GM21717 (cell line): ENCODE measurements around the gene GRHL1.

Experiments
- ATAC-seq: cut with Tn5 transposase; IDR thresholded peaks from one replicate; pipeline ENCODE4 v1.9.1; 2021; ENCODE audit warnings: mild to moderate bottlenecking, moderate library complexity; ENCODE audit not compliant: unreplicated experiment

Gene GRHL1

DNA sequence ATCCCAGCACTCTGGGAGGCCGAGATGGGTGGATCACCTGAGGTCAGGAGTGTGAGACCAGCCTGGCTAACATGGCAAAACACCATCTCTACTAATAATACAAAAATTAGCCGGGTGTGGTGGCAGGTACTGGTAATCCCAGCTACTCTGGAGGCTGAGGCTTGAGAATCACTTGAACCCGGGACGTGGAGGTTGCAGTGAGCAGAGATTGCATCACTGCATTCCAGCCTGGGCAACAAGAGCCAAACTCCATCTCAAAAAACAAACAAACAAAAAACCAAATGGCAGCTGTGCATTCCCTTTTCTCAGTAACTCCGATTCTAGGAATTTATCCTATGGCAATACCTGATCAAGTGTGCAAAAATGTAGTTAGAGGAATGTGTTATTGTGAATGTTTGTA is 4.7 kb upstream of the GRHL1 start:
- ATAC-seq: no peak

DNA sequence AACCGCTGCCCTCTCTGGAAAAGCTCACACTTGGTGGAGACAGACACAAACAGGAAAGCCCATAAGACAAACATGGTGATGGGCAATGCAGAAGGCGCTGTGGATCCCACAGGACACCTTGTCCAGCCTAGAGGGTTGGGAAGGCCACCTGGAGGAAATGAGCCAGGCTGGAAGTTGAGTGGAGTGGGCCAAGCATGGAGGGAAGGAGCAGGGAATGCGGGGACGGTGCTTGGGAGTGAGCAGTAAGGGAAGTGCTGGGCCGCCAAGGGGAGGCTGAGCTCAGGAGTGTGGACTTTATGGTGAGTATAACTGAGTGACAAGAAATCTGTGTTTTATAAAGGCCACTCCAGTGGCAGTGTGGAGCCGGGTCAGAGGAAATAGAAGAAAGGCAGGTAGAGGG is 2.8 kb upstream of the GRHL1 start:
- ATAC-seq: no peak

DNA sequence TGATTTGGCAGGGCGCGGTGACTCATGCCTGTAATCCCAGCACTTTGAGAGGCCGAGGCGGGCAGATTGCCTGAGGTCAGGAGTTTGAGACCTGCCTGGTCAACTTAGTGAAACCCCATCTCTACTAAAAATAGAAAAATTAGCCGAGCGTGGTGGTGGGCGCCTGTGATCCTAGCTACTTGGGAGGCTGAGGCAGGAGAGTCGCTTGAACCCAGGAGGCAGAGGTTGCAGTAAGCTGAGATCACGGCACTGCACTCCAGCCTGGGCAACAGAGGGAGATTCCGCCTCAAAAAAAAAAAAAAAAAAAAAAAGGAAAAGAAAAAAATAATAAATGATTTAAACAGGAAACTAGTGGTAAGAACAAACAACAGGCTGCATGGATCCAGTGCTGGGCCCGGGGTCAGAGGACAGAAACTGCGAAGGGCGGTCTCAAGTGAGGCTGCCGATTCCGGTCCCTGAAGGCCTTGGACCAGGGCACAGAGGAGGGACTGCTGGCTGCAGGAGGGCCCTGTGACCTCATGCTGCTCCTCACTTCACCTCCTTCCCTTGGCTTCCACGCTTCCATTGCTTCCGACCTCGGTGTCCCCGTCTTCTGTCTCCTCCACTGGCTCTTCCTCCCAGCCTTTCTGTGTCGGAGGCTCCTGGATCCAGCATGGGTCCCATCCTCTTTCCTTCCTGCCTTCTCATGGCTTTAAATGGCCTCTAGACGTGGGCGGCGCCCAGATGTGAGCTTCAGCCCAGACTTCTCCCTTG is 2.1 kb upstream of the GRHL1 start:
- ATAC-seq: no peak

DNA sequence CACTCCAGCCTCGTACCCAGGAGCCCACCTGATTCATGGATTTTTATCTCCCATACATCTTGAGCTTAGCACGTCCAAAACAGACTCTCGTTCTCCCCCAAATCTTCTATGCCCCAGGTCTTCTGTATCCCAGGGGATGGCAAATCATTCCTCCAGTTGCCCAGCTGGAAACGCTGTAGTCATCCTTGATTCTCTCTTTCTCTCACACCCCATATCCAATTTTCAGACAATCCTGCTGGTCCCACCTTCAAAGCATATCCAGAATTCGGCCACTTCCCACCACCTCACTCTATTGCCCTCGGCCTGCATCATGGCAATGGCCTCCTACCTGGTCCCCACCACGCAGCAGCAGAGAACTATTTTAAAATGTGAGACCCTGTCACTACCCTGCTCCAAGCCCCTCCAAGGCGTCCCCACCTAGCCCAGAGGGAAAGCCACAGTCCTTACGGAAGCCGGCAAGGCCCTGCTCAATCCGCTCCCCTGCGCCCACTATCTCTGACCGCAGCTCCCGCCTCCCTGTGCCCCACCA is 1.4 kb upstream of the GRHL1 start:
- ATAC-seq: no peak

DNA sequence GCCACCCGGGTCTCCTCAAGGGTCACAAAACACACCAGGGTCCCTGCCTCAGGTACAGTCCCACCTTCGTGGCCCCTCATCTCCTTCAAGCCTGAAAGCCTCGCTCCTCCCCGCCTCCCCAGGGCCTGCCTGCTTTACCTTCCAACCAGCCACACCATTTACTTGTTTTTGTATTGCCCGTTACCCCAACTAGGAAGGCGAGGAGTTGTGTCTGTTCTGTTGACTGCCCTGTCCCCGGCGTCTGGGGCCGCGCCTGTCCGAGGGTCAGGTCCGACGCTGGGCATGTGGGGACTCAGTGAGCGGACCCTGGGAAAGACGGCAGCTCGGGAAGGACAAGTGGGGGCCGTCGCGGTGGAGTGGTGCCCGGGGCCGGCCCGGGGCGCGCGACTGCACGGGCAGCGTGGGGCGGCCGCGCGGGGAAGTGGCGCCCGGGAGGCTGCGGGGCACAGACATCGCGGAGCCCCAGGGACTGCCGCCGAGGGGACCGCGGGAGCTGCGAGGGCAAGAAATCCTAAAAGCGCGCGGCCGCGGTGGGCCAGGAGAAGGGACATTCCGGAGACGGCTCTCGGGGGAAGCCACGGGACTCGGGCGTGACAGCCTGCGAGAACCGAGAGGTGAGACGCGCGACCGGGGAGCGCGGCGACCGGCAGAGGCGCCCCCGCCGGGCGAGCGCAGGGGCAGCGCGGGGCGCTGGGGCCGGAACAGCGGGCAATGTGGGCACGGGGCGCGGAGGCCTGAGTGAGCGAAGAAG is 797 bp upstream of the GRHL1 start:
- peak; percentile 39 for ATAC-seq

DNA sequence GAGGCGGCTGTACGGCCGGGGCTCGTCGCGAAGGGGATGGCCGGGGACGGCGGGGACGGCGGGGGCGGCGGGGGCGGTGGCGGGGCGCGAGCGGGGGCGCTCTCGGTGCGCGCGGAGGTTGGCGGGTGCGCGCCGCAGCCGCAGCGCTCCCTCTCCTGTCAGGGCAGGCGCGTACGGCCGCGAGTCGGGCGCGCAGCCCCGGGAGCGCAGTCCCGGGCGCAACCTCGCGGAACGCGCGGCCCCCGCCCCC is 296 bp upstream of the GRHL1 start:
- ATAC-seq: no peak

DNA sequence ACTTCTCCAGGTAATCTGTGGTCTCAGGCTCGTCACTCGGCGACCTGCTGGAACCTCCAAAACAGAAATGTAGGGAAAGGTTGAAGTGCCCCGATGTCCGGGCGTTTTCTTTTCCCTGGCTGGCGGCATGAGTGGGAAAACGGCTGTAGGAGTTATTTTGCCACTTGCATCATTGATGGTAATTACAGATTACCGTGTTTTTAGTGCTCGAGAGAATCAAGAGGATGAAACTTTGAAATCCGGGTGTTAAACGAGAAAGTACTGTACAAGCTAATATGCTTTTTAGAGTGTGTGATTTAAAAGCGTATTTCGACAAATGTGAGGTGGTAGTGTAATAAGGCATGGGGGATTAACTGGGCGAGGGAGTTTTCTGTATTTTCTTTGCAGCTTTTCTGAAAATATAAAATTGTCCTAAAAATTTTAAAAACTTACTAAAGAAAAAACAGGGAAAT is 819 bp downstream of the GRHL1 start:
- no peak for ATAC-seq

DNA sequence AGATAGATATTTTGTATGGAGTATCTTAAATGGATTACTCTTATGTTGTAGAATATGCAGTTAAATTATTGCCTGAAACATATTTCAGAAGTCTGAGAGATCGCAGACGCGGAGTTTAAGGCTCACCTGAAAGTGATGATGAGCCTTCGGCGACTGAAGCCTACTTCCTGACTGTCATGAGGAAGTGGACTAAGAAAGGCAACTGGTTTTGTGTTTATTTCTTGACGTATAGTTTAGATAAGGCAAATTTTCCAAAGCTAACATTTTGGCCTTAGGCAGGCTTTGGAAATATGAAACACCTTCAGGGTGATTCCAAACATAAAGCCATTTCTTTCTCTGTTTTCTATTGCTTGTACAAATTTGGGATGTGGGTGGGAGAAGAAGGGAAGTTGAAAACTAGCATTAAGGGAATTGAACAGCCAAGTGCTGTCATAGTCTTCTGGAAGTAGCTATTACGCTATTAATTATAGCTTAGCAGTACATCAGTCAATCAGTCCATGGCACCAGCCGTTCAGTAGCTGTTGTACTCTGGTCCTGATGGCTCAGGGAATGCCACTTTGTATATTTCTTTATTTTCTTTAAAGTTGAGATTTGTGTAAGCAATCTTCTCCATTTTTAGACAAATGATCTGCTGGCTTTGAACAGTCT is 1.5 kb downstream of the GRHL1 start:
- ATAC-seq: no peak

DNA sequence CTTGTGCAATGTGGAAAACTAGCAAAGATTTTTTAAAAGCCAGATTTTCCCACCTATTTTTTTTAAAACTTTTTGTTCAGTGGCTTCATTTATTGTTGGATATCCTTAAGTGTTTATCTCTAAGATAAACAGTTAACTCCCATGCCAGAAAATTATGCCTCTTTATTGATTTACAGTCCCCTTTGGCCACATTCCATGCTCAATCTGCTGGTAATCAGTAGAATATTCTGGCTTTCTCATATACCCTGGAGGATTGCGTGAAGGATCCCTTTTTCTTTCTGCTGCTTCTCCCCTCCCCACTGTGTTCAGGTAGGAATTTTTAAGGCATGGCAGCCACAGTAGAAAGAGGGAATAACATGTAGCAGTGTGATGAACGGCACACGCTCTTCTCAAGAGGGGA is 2.6 kb downstream of the GRHL1 start:
- ATAC-seq: no peak

DNA sequence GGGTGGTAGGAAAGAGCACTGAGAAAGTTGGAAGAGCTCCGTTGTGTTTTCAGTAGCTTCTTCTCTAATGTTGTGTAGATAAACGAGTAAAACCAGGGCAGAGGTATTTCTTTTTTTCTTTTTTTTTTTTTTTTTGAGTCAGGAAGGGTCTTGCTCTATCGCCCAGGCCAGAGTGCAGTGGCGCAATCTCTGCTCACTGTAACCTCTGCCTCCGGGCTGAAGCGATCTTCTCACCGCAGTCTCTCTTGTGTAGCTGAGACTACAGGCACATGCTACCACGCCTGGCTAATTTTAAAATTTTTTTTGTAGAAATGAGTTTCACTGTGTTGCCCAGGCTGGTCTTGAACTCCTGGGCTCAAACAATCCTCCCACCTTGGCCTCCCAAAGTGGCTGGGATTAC is 6.6 kb downstream of the GRHL1 start:
- ATAC-seq: no peak

DNA sequence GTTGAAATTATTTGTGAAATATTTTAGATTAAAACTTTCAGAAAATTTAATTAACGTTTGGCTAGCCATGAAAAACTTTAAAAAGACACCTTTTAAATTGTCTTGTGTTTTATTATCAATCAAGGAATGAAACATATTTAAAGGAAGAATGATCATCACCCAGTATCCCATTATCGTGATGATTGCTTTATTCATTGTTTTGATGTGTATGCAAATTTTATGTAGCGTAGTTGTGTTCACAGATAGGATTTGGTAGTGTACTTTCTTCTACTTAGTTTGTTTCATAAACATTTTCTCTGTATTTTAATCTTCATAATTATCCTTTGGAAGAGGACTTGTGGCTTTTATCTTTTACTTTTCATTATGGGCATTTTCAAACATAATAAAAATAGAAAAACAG is 7.8 kb downstream of the GRHL1 start:
- ATAC-seq: no peak

DNA sequence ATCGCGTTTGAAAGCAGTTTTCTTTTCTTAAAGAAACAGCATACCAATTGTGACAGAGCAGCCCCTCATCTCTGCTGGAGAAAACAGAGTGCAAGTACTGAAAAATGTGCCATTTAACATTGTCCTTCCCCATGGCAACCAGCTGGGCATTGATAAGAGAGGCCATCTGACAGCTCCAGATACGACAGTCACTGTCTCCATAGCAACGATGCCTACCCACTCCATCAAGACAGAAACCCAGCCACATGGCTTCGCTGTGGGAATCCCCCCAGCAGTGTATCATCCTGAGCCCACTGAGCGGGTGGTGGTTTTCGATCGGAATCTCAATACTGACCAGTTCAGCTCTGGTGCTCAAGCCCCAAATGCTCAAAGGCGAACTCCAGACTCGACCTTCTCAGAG is 9.5 kb downstream of the GRHL1 start:
- ATAC-seq: no peak

DNA sequence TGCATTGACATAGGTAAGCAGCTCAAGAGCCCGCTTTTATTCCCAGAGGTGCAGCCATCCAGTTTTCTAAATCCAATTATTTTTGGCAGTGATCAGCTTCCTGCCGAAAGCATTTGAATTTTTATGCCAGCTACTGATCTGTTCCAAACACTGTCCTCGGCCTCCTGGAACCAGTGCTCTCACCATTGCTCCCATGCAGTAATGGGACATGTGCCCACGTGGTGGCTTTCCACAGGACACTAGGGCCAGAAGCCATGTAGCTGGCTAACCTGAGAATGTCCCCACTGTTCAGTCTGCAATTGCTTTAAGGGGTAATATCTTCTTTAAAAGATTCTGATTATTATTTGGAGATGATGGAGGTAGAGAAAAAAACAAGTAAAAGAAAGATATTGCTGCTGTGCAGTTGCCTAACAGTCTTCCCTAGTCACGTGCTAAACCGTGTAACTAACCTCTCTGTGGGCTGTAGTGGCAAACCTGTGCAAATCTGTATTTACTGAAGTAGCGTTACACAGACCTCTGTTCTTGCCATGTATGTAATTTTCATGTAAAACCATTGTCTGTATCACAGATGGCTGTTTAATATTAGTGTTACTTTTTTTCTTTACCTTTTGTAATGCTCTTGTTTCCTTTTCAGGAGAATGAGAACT is 13.0 kb downstream of the GRHL1 start:
- ATAC-seq: no peak

DNA sequence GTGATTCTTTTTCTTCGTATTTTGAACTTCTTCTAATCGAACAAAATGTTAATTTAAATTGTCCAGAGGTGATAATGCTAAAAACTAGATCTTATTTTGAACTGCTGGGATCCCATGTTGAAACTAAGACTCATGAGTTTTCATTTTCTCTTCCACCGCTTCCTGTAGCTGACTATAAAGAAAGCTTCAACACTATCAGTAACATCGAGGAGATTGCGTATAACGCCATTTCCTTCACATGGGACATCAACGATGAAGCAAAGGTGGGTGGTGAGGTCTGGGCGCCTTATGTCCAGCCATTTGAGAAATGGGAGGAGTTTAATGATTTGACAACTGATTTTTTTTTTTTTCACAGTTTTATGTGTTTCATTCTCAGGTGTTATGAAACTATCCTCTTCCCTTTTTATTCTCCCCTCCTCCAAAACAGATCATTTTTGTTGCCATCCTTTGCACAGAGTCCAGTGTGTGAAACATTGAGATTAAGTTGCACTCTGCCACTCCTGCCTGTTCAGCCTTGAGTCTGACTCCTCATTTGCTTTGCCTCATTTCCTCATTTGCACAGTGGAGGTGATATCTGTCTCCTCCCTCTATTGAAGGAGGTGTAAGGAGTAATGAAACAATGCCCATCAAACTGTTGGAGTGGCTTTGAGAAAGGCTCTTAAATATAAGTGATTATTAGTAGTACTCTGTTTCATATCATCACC is 13.8 kb downstream of the GRHL1 start:
- ATAC-seq: no peak

DNA sequence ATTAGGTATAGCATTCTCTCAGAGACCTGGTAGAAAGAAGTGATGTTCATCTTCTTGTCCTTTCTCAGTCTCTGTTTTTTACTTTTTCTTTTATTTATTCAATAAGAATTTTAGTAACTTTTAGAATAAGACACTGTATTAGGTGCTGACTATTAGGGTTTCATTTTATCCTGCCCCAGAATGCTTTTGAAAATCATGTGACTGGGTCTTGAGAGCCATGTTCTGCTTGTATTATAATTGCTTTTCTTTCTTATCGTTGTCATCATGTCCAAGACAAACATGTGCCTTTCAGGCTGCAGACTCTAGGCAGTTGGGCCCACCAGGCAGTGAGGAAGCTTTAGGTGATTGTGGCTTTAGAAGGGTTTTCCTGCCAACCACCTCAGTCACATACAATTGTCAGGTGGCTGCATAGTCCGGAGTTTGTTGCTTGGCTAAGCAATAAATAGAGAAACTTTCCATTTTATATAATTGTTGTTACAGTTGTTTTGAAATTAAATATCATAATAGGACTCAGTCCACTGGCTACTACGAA is 15.1 kb downstream of the GRHL1 start:
- no peak for ATAC-seq

DNA sequence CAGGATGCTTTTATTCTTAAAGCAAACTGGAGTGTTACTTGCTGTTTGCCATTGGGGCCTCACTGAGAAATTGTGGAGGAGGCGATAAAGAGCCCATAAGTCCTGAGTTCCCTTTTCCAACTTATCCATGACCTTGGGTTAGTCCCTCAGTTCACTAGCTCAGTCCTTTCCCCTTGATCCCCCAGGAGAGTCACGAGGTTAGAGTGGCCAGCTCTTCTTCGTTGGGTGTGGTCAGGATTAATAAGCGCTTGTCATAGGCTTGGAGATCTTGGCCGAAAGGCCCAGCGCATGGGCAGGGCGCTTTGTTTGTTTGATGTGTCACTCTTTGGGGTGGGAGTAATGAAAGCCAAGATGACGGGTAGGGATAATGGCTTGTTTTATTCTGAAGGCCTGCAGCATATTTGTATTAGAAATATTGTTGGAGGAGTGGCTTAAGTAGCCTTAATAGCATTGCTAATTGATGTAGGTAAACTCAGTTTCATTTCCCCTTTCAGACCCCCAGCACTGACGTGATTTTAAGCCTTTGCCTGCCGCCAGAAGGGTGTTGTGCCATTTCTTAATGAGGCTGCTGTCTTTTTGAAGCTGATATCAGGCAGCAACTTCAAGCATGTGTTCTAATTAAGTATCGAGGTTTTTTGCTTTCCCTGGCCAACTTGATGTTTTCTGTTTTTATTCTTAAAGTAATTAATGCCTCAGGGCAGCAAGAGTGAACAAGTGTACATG is 15.7 kb downstream of the GRHL1 start:
- no peak for ATAC-seq

DNA sequence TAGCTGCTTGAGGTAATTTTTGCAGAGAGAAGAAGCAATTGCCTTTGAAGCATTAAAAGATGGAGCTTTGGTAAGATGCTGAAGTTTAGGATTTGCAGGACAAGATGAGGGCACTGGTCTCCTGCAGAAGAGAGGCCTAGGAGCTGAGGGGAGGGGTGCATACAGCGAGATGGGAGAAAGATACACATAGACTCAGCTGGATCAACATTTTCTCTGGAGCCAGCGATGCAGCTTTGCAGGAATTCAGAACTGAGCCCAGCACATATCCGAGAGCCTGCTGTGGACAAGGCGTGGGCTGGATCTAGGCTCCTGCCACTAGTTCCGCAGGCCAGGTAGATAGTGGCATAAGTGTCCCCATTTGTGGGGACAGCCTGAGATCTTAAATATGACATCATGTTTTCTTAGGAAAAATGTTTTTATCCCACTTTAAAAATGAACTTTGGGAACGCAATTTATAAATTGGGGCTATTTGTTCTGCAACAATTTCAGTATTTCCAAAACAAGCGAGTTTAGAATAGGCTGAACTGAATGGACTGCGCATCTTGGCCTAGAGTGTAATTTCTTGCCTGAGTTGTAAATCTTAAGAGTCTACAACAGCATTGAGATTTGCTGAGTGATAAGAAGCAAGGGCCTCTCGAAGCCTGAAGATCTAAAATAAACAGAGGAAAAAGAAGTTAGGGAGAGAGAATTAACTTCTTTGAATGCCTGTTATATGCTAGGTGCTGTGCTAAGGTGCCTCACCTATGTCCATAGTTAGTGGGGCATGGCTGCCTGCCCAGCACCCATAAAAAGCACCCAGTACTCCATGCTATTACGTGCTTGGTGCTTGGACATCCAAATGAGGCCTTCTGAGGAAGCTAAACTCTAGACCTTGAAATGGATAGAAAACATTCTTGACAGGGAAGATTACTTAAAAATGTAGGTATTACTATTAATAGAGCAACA is 17.3 kb downstream of the GRHL1 start:
- no peak for ATAC-seq

DNA sequence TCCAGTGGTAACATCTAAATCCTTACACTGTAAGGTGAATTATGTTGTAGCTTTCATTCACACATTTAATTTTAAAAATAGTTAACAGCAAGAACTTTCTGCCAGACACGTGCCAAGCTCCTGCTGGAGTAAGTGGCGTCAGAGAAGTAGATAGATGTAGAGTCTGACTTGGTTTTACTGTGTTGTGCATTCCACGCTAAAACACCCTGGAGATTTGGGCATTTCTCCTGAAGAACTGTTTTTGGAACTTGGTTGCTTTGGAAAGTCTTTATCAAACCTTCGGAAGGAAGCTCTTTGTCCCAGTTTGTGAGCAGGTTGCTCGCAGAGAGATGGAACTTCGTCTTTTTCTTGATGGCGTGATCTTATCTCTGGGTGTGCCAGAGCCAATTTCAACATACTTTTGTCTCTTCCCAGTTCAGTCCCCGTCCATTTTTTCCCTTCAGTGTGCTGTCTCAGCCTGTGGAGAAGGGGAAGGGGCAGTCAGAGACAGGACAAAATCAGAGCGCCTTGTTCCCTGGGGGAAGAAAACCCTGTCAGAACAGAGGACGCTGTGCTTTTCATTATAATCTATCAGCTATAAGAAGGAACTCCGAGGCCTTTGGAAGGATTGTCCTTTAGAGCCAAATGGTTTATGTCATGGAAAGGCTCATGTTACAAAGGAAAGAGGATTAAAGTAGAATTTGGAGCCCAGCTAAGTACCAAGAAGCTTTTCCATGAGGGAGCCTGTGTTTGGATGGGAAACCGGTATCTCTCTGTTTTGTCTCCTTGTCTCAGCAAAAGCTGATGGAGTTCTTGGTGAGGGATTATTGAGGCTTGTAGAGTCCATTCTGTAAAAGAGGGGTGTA is 18.9 kb downstream of the GRHL1 start:
- ATAC-seq: no peak
